Stimulated activated CD8-positive, alpha-beta memory T cell treated with anti-CD3 and anti-CD28 coated beads, Interleukin-7, amount 100 ng/mL, for 48 hours (primary cell): Measurements from ENCODE around the gene PCDHGA9.
"Not testable (repeated sequence)": the region's sequence is repeated elsewhere in the genome, so short reads cannot be mapped to it uniquely, and the experiment has no call there.

ENCODE experiments used
- DNase-seq, 2 donors: peaks; one replicate each; pipeline ENCODE4 v3.0.0-alpha.2; 2020; ENCODE audit warnings: low read depth in 1 of 2; ENCODE audit errors: extremely low read depth in 1 of 2

The PCDHGA9 gene

GRCh38 chr5:141402553-141403243 is at the start of gene PCDHGA9:
PCDHGA9 (plus strand) TSS chr5:141402778; CDS start chr5:141402953, 175 bp downstream.
- no peak for DNase-seq

GRCh38 chr5:141354900-141355469 is 47.6 kb upstream of the PCDHGA9 start, which contains the start of gene PCDHGA4:
PCDHGA4 (plus strand) TSS chr5:141355021; CDS start chr5:141355108, 87 bp downstream.
- no peak for DNase-seq

- DNase-seq, result no peak
Measured at GRCh38 chr5:141355641-141356040, 46.9 kb upstream of the PCDHGA9 start.

- DNase-seq, result no peak
Measured at GRCh38 chr5:141356133-141356532, 46.4 kb upstream of the PCDHGA9 start.

- DNase-seq, result no peak
Measured at GRCh38 chr5:141356950-141357349, 45.6 kb upstream of the PCDHGA9 start.

GRCh38 chr5:141359790-141360426 is 42.7 kb upstream of the PCDHGA9 start, which contains the start of gene PCDHGB2:
PCDHGB2 (plus strand) TSS chr5:141359994; CDS start chr5:141360136, 142 bp downstream.
- no peak for DNase-seq

GRCh38 chr5:141360685-141361084 is 41.9 kb upstream of the PCDHGA9 start:
- DNase-seq, result no peak

GRCh38 chr5:141362719-141363118 is 39.9 kb upstream of the PCDHGA9 start:
- no peak for DNase-seq

GRCh38 chr5:141363952-141364660 is 38.5 kb upstream of the PCDHGA9 start, which contains the start of gene PCDHGA5:
PCDHGA5 (plus strand) TSS chr5:141364162; CDS start chr5:141364331, 169 bp downstream.
- no peak for DNase-seq

GRCh38 chr5:141366016-141366896 is 36.3 kb upstream of the PCDHGA9 start:
- no peak for DNase-seq

- peak in 1 of 2 donors; percentile 8 for DNase-seq
Measured at GRCh38 chr5:141369994-141370848, 32.4 kb upstream of the PCDHGA9 start, which contains the start of gene PCDHGB3. PCDHGB3 (plus strand) TSS chr5:141370242; CDS start chr5:141370395, 153 bp downstream.

GRCh38 chr5:141371572-141372475 is 30.8 kb upstream of the PCDHGA9 start:
- no peak for DNase-seq

- DNase-seq, result no peak
Measured at GRCh38 chr5:141373673-141374317, 28.8 kb upstream of the PCDHGA9 start, which contains the start of gene PCDHGA6. PCDHGA6 (plus strand) TSS chr5:141373891; CDS start chr5:141374084, 193 bp downstream.

GRCh38 chr5:141374627-141375026 is 28.0 kb upstream of the PCDHGA9 start:
- DNase-seq, result no peak

GRCh38 chr5:141375444-141376155 is 27.0 kb upstream of the PCDHGA9 start:
- not testable (repeated sequence) for DNase-seq

- no peak for DNase-seq
Measured at GRCh38 chr5:141382469-141383294, 19.9 kb upstream of the PCDHGA9 start, which contains the start of gene PCDHGA7. PCDHGA7 (plus strand) TSS chr5:141382742; CDS start chr5:141382900, 158 bp downstream.
